ENCODE measurements around the gene GMDS. TPM values are rescaled to one million over a fixed set of nuclear protein-coding genes. Genes with fewer than 3 reads are reported as not detected.

The GMDS gene
- total RNA-seq, 4 donors from 2014 or later, result 8.7 to 23.1 (median 18.4) TPM

- no peak for DNase-seq (ENCODE audit: low spot score in 2 of 2)
- H3K4me3 ChIP-seq (ENCODE audit: low read depth, poor library complexity, severe bottlenecking), result no peak overlapping the region
- 93 to 95% methylated on average over 6 of the region's 6 CpGs for WGBS, 2 donors
- intact Hi-C loops (cut with DNase I; ENCODE audit: low total_unique reads), result no loop called here
- TF ChIP-seq POLR2A (IDR thresholded peaks at IDR 0.05), result no peak
- no peak for TF ChIP-seq CTCF (IDR thresholded peaks at IDR 0.05)
These were observed 254.0 kb downstream of the GMDS start for GRCh38 chr6:1991332-1991878.

GRCh38 chr6:1988843-1989242 is 256.6 kb downstream of the GMDS start:
- intact Hi-C loops (cut with DNase I; ENCODE audit: low total_unique reads), result no loop called here
- WGBS, 2 donors, result 83 to 85% methylated on average over 3 of the region's 3 CpGs
- no peak for DNase-seq (ENCODE audit: low spot score in 2 of 2)
- no peak for TF ChIP-seq CTCF (IDR thresholded peaks at IDR 0.05)
- TF ChIP-seq POLR2A (IDR thresholded peaks at IDR 0.05), result no peak
- H3K4me3 ChIP-seq (ENCODE audit: low read depth, poor library complexity, severe bottlenecking), result no peak overlapping the region

GRCh38 chr6:1987640-1988039 is 257.8 kb downstream of the GMDS start:
- DNase-seq (ENCODE audit: low spot score in 2 of 2), result no peak
- 49 to 58% methylated on average over 2 of the region's 2 CpGs for WGBS, 2 donors
- TF ChIP-seq CTCF (IDR thresholded peaks at IDR 0.05), result no peak
- H3K4me3 ChIP-seq (ENCODE audit: low read depth, poor library complexity, severe bottlenecking), result no peak overlapping the region
- intact Hi-C loops (cut with DNase I; ENCODE audit: low total_unique reads), result no loop called here

- WGBS, 2 donors, result 16 to 53% methylated on average over 1 of the region's 1 CpG
- intact Hi-C loops (cut with DNase I; ENCODE audit: low total_unique reads), result no loop called here
- H3K4me3 ChIP-seq (ENCODE audit: low read depth, poor library complexity, severe bottlenecking), result no peak overlapping the region
- TF ChIP-seq CTCF (IDR thresholded peaks at IDR 0.05) (no peak), POLR2A (IDR thresholded peaks at IDR 0.05) (no peak)
- no peak for DNase-seq (ENCODE audit: low spot score in 2 of 2)
These were observed 258.8 kb downstream of the GMDS start for GRCh38 chr6:1986454-1987243.

GRCh38 chr6:1984346-1984994 is 260.9 kb downstream of the GMDS start:
- DNase-seq (ENCODE audit: low spot score in 2 of 2), result no peak
- intact Hi-C loops (cut with DNase I; ENCODE audit: low total_unique reads), result no loop called here
- 91 to 92% methylated on average over 3 of the region's 3 CpGs for WGBS, 2 donors
- TF ChIP-seq POLR2A (IDR thresholded peaks at IDR 0.05), result no peak
- TF ChIP-seq CTCF (IDR thresholded peaks at IDR 0.05), result no peak
- no peak overlapping the region for H3K4me3 ChIP-seq (ENCODE audit: low read depth, poor library complexity, severe bottlenecking)
